Stimulated activated naive CD8-positive, alpha-beta T cell treated with anti-CD3 and anti-CD28 coated beads, Interleukin-15, Interleukin-2, amounts not matched to agents 100 ng/mL and 50 ng/mL, for 24 hours (primary cell): Measurements from ENCODE around the gene TMX1.

Source experiments
- H3K27ac Mint-ChIP-seq: one replicate; pipeline ENCODE4 v1.8.0; 2021; ENCODE audit warnings: mild to moderate bottlenecking, mixed read lengths
- H3K27me3 Mint-ChIP-seq: one replicate; pipeline ENCODE4 v1.8.0; 2021; ENCODE audit warnings: mixed read lengths
- H3K36me3 Mint-ChIP-seq: one replicate; pipeline ENCODE4 v1.8.0; 2021; ENCODE audit warnings: low read depth, mixed read lengths
- H3K4me1 Mint-ChIP-seq: one replicate; pipeline ENCODE4 v1.8.0; 2021; ENCODE audit warnings: low read depth, mixed read lengths
- H3K4me3 Mint-ChIP-seq: one replicate; pipeline ENCODE4 v1.8.0; 2021; ENCODE audit warnings: mild to moderate bottlenecking, mixed read lengths
- H3K9me3 Mint-ChIP-seq: one replicate; pipeline ENCODE4 v1.8.0; 2021; ENCODE audit warnings: mixed read lengths

Gene TMX1

GRCh38 chr14:51261151-51261550 lies 21.1 kb downstream of the TMX1 start:
- Mint-ChIP-seq H3K36me3 (peaks cover 49% of the 10 kb centered on the region), H3K27ac (peak overlapping the region; percentile 84), H3K4me3 (no peak overlapping the region), H3K4me1 (peaks cover 23% of the 10 kb centered on the region), H3K9me3 (peaks cover 7% of the 10 kb centered on the region), H3K27me3 (no peaks in the 10 kb centered on the region)

DNA sequence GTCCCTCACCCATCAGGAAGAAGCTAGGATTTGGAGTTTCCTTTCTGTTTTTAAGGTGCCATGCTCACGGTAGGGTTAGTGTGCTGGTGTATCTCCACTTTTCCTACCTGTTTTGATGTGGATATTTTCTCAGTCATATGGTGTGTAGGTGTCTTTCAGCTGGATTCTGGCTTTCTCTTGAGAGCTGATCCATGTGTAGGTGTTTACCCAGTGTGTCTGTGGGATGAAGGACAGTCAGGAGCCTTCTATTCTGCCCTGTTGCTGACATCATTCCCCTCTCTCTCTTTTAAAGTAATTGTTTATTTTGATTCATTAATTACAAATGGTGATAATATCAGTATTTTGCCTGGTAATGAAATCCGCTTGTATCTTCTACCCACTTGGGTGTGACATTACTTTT lies 22.8 kb downstream of the TMX1 start:
- no peak overlapping the region for H3K4me3 Mint-ChIP-seq
- H3K36me3 Mint-ChIP-seq: peaks cover 41% of the 10 kb centered on the region
- peaks cover 23% of the 10 kb centered on the region for H3K4me1 Mint-ChIP-seq
- no peaks in the 10 kb centered on the region for H3K27me3 Mint-ChIP-seq
- H3K27ac Mint-ChIP-seq: no peak overlapping the region
- H3K9me3 Mint-ChIP-seq: peaks cover 7% of the 10 kb centered on the region

GRCh38 chr14:51269634-51270033 lies 29.6 kb downstream of the TMX1 start:
- H3K27ac Mint-ChIP-seq: no peak overlapping the region
- H3K4me3 Mint-ChIP-seq: no peak overlapping the region
- H3K27me3 Mint-ChIP-seq: no peaks in the 10 kb centered on the region
- H3K9me3 Mint-ChIP-seq: no peaks in the 10 kb centered on the region
- H3K36me3 Mint-ChIP-seq: peaks cover 17% of the 10 kb centered on the region
- no peaks in the 10 kb centered on the region for H3K4me1 Mint-ChIP-seq

DNA sequence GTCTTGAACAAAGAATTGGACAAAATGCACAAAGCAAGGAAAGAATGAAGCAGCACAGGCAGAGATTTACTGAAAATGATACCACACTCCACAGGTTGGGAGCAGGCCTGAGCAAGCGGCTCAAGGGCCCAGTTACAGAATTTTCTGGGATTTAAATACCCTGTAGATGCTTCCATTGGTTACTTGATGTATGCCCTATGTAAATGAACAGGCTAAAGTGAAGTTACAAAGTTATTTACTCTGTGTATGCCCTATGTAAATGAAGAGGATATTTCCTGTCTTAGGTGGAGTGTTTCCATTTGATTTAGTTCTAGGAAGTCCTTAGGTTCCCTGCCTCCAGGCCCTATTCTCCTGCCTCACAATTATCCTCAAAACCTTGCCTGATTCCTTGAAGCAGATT lies 36.6 kb downstream of the TMX1 start:
- Mint-ChIP-seq H3K27ac (peak overlapping the region; percentile 26), H3K9me3 (no peaks in the 10 kb centered on the region), H3K27me3 (no peaks in the 10 kb centered on the region), H3K4me3 (no peak overlapping the region), H3K4me1 (no peaks in the 10 kb centered on the region), H3K36me3 (peaks cover 4% of the 10 kb centered on the region)

- H3K27me3 Mint-ChIP-seq: no peaks in the 10 kb centered on the region
- H3K4me1 Mint-ChIP-seq: no peaks in the 10 kb centered on the region
- H3K9me3 Mint-ChIP-seq: no peaks in the 10 kb centered on the region
- no peak overlapping the region for H3K27ac Mint-ChIP-seq
- H3K36me3 Mint-ChIP-seq: peaks cover 4% of the 10 kb centered on the region
- no peak overlapping the region for H3K4me3 Mint-ChIP-seq
Observed at GRCh38 chr14:51277753-51278415, 37.8 kb downstream of the TMX1 start.

- Mint-ChIP-seq H3K27me3 (no peaks in the 10 kb centered on the region), H3K4me1 (no peaks in the 10 kb centered on the region), H3K27ac (no peak overlapping the region), H3K36me3 (no peaks in the 10 kb centered on the region), H3K9me3 (no peaks in the 10 kb centered on the region), H3K4me3 (no peak overlapping the region)
Observed at GRCh38 chr14:51282517-51282916, 42.5 kb downstream of the TMX1 start.

GRCh38 chr14:51283402-51284085 lies 43.5 kb downstream of the TMX1 start:
- no peaks in the 10 kb centered on the region for H3K36me3 Mint-ChIP-seq
- H3K27me3 Mint-ChIP-seq: no peaks in the 10 kb centered on the region
- H3K4me1 Mint-ChIP-seq: no peaks in the 10 kb centered on the region
- no peak overlapping the region for H3K27ac Mint-ChIP-seq
- H3K9me3 Mint-ChIP-seq: no peaks in the 10 kb centered on the region
- H3K4me3 Mint-ChIP-seq: no peak overlapping the region

GRCh38 chr14:51284241-51284640 lies 44.2 kb downstream of the TMX1 start:
- H3K9me3 Mint-ChIP-seq: no peaks in the 10 kb centered on the region
- H3K4me3 Mint-ChIP-seq: no peak overlapping the region
- no peaks in the 10 kb centered on the region for H3K36me3 Mint-ChIP-seq
- H3K27ac Mint-ChIP-seq: no peak overlapping the region
- H3K27me3 Mint-ChIP-seq: no peaks in the 10 kb centered on the region
- H3K4me1 Mint-ChIP-seq: no peaks in the 10 kb centered on the region

- Mint-ChIP-seq H3K4me3 (no peak overlapping the region), H3K9me3 (no peaks in the 10 kb centered on the region), H3K27ac (no peak overlapping the region), H3K27me3 (no peaks in the 10 kb centered on the region), H3K36me3 (no peaks in the 10 kb centered on the region), H3K4me1 (no peaks in the 10 kb centered on the region)
Observed at GRCh38 chr14:51285120-51285519, 45.1 kb downstream of the TMX1 start.

DNA sequence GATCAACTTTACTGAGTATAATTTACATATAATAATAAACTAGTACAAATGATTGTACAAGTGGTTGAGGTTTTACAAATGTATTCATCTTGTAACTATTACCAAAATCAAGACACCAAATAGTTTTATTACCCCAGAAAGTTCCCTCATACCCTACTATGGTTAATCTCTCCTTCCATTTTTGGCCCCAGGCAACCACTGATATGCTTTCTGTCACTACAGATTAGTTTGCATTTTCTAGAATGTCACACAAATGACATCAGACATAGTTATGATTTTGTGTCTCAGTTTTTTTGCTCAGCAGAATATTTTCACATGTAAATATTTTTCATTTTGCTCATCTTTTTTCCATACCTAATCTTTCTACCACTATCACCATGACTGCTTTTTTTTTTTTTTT lies 49.1 kb downstream of the TMX1 start:
- Mint-ChIP-seq H3K27ac (no peak overlapping the region), H3K27me3 (no peaks in the 10 kb centered on the region), H3K9me3 (no peaks in the 10 kb centered on the region), H3K4me3 (no peak overlapping the region), H3K36me3 (no peaks in the 10 kb centered on the region), H3K4me1 (no peaks in the 10 kb centered on the region)

GRCh38 chr14:51290132-51290531 lies 50.1 kb downstream of the TMX1 start:
- H3K27me3 Mint-ChIP-seq: peaks cover under 1% of the 10 kb centered on the region
- H3K4me1 Mint-ChIP-seq: no peaks in the 10 kb centered on the region
- no peaks in the 10 kb centered on the region for H3K36me3 Mint-ChIP-seq
- H3K9me3 Mint-ChIP-seq: no peaks in the 10 kb centered on the region
- no peak overlapping the region for H3K27ac Mint-ChIP-seq
- H3K4me3 Mint-ChIP-seq: no peak overlapping the region

GRCh38 chr14:51291016-51291415 lies 51.0 kb downstream of the TMX1 start:
- no peak overlapping the region for H3K4me3 Mint-ChIP-seq
- H3K27ac Mint-ChIP-seq: no peak overlapping the region
- no peaks in the 10 kb centered on the region for H3K9me3 Mint-ChIP-seq
- peaks cover 5% of the 10 kb centered on the region for H3K27me3 Mint-ChIP-seq
- no peaks in the 10 kb centered on the region for H3K36me3 Mint-ChIP-seq
- H3K4me1 Mint-ChIP-seq: no peaks in the 10 kb centered on the region

DNA sequence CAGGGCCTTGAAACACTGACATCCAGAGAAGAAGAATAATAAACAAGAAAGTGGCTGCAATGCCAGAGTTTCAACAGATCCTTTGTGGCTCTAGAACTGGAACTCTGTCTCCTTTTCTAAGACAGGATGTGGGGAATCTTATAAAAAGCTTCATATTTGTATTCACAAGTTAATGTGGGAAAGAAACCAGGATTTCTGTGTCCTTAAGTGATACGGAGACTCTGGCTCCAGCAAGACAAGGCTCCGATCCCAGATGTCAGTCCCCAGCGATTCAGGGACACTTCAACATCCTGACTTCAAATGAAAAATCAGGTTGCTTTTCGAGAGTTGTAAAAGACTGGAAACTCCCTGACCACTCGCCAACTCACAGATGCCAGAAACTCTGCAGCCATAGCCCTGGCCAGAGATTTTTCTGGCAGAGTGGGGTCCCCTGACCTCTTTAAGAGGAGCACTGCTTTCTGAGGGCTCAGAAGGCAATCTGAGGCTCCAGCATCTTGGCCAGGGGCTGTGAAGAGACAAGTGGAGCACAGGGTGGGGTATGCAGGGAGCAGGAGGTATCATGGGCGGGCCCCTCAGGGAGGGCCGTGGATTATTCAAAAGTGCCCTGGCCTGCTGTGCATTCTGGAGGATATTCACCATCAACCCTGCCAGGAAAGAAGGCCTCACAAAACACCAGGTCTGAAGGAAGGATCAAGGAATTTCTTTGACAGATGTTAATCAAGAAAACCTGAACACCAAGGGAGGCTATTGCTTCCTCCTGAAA lies 53.3 kb downstream of the TMX1 start:
- H3K27me3 Mint-ChIP-seq: peaks cover 5% of the 10 kb centered on the region
- no peaks in the 10 kb centered on the region for H3K9me3 Mint-ChIP-seq
- no peak overlapping the region for H3K27ac Mint-ChIP-seq
- peaks cover 4% of the 10 kb centered on the region for H3K4me1 Mint-ChIP-seq
- H3K36me3 Mint-ChIP-seq: no peaks in the 10 kb centered on the region
- no peak overlapping the region for H3K4me3 Mint-ChIP-seq

- peaks cover 10% of the 10 kb centered on the region for H3K4me1 Mint-ChIP-seq
- H3K27me3 Mint-ChIP-seq: peaks cover 5% of the 10 kb centered on the region
- no peak overlapping the region for H3K4me3 Mint-ChIP-seq
- H3K9me3 Mint-ChIP-seq: no peaks in the 10 kb centered on the region
- H3K36me3 Mint-ChIP-seq: no peaks in the 10 kb centered on the region
- H3K27ac Mint-ChIP-seq: no peak overlapping the region
Observed at GRCh38 chr14:51293912-51294389, 53.9 kb downstream of the TMX1 start.

DNA sequence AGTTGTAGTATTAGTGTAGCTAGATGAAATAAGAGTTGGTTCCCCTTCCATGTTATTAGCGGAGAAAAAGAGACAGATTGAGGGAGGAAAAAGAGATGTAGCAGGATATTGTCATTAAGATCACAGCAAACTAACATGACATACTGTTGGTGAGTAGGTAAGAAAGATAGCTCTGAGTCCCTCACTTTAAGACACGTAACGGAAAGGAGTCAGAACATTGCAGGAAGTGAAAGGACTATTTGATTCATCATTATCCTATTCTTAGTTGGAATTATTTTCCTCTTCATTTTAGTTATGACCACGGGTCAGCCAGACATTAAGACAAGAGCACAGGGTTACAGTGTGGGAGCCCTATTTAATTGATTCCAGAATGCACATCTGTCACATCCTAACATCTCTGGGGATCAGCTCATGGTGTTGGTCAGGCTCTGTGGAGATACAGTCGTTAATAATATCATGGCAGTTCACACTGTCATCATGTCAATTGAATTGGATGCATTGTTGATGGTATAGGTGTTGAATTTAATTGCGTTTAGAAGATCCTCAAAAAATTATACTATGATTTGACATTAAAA lies 55.0 kb downstream of the TMX1 start:
- no peak overlapping the region for H3K4me3 Mint-ChIP-seq
- H3K27me3 Mint-ChIP-seq: peaks cover 5% of the 10 kb centered on the region
- peak overlapping the region; percentile 17 for H3K27ac Mint-ChIP-seq
- H3K9me3 Mint-ChIP-seq: no peaks in the 10 kb centered on the region
- no peaks in the 10 kb centered on the region for H3K36me3 Mint-ChIP-seq
- H3K4me1 Mint-ChIP-seq: peaks cover 11% of the 10 kb centered on the region
